ENCODE data around the gene DOCK9.

The DOCK9 gene

DNA sequence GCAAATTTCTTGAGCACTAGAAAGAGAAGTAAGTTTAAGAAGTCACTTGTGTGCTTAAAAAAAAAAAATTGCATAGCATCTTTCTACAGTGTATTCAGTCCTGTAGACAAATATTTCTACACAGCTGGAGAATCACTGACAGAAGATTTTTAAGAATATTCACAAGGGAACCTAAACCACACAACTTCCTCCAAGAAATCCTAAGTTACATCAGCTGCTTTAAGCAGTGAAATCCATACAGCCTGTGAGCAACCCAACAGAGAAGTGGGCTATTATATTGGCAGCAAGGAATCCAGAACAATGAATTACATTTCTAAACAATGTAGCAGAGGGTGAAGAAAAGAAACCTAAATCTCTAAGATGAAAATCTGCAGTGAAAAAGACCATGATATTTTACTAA lies 1.5 kb downstream of the DOCK9 start:
- Histone ChIP-seq H3K4me2 (ENCODE audit: low read depth, low read length) (no peak overlapping the region), H3F3A (ENCODE audit: insufficient read depth, low read length) (no peaks in the 10 kb centered on the region), H4K20me1 (ENCODE audit: insufficient read depth, low read length) (no peaks in the 10 kb centered on the region), H3K79me2 (ENCODE audit: low read length) (0 out of 2 replicates have a peak, but pooled peaks cover 4% of the 10 kb centered on the region), H3K9me2 (replicated peaks; ENCODE audit: insufficient read depth, low read length) (no peaks in the 10 kb centered on the region), H3K4me3 (ENCODE audit: low read length) (no peak overlapping the region), H3K27me3 (replicated peaks; ENCODE audit: insufficient read depth, low read length) (no peaks in the 10 kb centered on the region), H3K9ac (ENCODE audit: low read length) (no peak overlapping the region), H3K9me3 (replicated peaks; ENCODE audit: insufficient read depth, low read length) (no peaks in the 10 kb centered on the region), H3K4me1 (ENCODE audit: low read length) (no peaks in the 10 kb centered on the region), H3K27ac (ENCODE audit: low read length) (no peak overlapping the region), H2AFZ (ENCODE audit: low read length) (no peak overlapping the region), H3K36me3 (replicated peaks; ENCODE audit: insufficient read depth, low read length) (no peaks in the 10 kb centered on the region)
- no peak for TF ChIP-seq EZH2 (optimal IDR thresholded peaks at IDR 0.05; ENCODE audit: low read depth, low read length)
- TF ChIP-seq, protein P1, sequence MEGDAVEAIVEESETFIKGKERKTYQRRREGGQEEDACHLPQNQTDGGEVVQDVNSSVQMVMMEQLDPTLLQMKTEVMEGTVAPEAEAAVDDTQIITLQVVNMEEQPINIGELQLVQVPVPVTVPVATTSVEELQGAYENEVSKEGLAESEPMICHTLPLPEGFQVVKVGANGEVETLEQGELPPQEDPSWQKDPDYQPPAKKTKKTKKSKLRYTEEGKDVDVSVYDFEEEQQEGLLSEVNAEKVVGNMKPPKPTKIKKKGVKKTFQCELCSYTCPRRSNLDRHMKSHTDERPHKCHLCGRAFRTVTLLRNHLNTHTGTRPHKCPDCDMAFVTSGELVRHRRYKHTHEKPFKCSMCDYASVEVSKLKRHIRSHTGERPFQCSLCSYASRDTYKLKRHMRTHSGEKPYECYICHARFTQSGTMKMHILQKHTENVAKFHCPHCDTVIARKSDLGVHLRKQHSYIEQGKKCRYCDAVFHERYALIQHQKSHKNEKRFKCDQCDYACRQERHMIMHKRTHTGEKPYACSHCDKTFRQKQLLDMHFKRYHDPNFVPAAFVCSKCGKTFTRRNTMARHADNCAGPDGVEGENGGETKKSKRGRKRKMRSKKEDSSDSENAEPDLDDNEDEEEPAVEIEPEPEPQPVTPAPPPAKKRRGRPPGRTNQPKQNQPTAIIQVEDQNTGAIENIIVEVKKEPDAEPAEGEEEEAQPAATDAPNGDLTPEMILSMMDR (IDR thresholded peaks at IDR 0.05; ENCODE audit: low read length): no peak
- no peak for TF ChIP-seq EZH2phosphoT487 (IDR thresholded peaks at IDR 0.05; ENCODE audit: low read length)
- DNase-seq: no peak

GRCh38 chr13:98975822-98976261 lies 2.0 kb downstream of the DOCK9 start:
- TF ChIP-seq EZH2phosphoT487 (IDR thresholded peaks at IDR 0.05; ENCODE audit: low read length) (no peak), EZH2 (optimal IDR thresholded peaks at IDR 0.05; ENCODE audit: low read depth, low read length) (no peak)
- TF ChIP-seq, protein P1 (IDR thresholded peaks at IDR 0.05; ENCODE audit: low read length): no peak
- no peak overlapping the region for H2AFZ ChIP-seq (ENCODE audit: low read length)
- 0 out of 2 replicates have a peak, but pooled peaks cover 4% of the 10 kb centered on the region for H3K79me2 ChIP-seq (ENCODE audit: low read length)
- no peaks in the 10 kb centered on the region for H3K4me1 ChIP-seq (ENCODE audit: low read length)
- no peak for DNase-seq
- H3K9me2 ChIP-seq (replicated peaks; ENCODE audit: insufficient read depth, low read length): no peaks in the 10 kb centered on the region
- H3K27ac ChIP-seq (ENCODE audit: low read length): no peak overlapping the region
- no peaks in the 10 kb centered on the region for H3K9me3 ChIP-seq (replicated peaks; ENCODE audit: insufficient read depth, low read length)
- H3K9ac ChIP-seq (ENCODE audit: low read length): no peak overlapping the region
- no peaks in the 10 kb centered on the region for H4K20me1 ChIP-seq (ENCODE audit: insufficient read depth, low read length)
- H3K27me3 ChIP-seq (replicated peaks; ENCODE audit: insufficient read depth, low read length): no peaks in the 10 kb centered on the region
- H3K36me3 ChIP-seq (replicated peaks; ENCODE audit: insufficient read depth, low read length): no peaks in the 10 kb centered on the region
- no peaks in the 10 kb centered on the region for H3F3A ChIP-seq (ENCODE audit: insufficient read depth, low read length)
- H3K4me3 ChIP-seq (ENCODE audit: low read length): no peak overlapping the region
- no peak overlapping the region for H3K4me2 ChIP-seq (ENCODE audit: low read depth, low read length)

DNA sequence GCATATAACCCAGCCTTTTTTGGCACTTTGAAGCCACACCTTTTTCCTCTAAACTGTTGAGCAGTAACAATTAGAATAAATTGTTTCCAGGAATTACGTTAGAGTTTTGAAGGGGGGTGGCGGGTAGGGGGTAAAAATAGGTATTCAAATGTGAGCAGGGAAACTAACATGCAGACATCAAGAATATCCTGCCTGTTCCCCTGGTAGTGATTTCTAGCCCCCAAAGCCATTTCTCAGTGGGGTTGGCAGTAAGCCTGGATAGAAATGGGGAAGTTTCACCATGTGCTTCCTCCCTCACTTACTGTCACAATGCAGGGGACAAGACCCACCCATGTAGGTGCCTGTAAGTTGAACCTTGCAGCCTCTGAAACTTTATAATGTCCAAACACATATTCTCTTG lies 3.8 kb downstream of the DOCK9 start:
- Histone ChIP-seq H3K79me2 (ENCODE audit: low read length) (0 out of 2 replicates have a peak, but pooled peaks cover 4% of the 10 kb centered on the region), H3K9me2 (replicated peaks; ENCODE audit: insufficient read depth, low read length) (no peaks in the 10 kb centered on the region), H3K27ac (ENCODE audit: low read length) (no peak overlapping the region), H3K4me1 (ENCODE audit: low read length) (no peaks in the 10 kb centered on the region), H3K9ac (ENCODE audit: low read length) (no peak overlapping the region), H4K20me1 (ENCODE audit: insufficient read depth, low read length) (no peaks in the 10 kb centered on the region), H3K4me3 (ENCODE audit: low read length) (no peak overlapping the region), H3K27me3 (replicated peaks; ENCODE audit: insufficient read depth, low read length) (no peaks in the 10 kb centered on the region), H3K36me3 (replicated peaks; ENCODE audit: insufficient read depth, low read length) (no peaks in the 10 kb centered on the region), H3F3A (ENCODE audit: insufficient read depth, low read length) (no peaks in the 10 kb centered on the region), H3K9me3 (replicated peaks; ENCODE audit: insufficient read depth, low read length) (no peaks in the 10 kb centered on the region), H3K4me2 (ENCODE audit: low read depth, low read length) (no peak overlapping the region), H2AFZ (ENCODE audit: low read length) (no peak overlapping the region)
- no peak for DNase-seq
- TF ChIP-seq, protein P1 (IDR thresholded peaks at IDR 0.05; ENCODE audit: low read length): no peak
- TF ChIP-seq EZH2phosphoT487 (IDR thresholded peaks at IDR 0.05; ENCODE audit: low read length) (no peak), EZH2 (optimal IDR thresholded peaks at IDR 0.05; ENCODE audit: low read depth, low read length) (no peak)
